ENCODE data around the gene CACNA1F.

The CACNA1F gene

DNA sequence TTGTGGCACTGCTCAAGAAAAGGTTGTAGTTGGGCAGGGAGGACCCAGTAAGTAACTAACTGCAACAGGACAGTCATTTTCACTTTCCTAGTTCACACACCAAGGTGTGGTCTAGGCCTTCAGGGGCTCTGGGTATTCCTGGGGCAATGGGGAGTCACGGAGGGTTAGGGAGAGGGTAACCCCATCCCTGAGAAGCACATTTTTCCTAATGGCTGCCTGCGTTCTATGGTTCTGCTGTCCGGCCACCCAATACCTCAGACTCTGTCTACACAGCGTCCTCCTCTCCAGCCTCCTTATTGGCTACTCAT lies 35.5 kb upstream of the CACNA1F start:
- DNase-seq (ENCODE audit: extremely low spot score): no peak
- ChIA-PET POLR2A (interaction anchor here (0.5 to 1.0 kb wide), 3 partner anchors 10 to 592 kb away, joined by 4 read pairs; no protein-coding TSS in a partner anchor), CTCF (interaction anchor here (1.5 to 1.6 kb wide), 2 partner anchors 76 to 113 kb away, joined by 4 to 5 read pairs; no protein-coding TSS in a partner anchor)
- TF ChIP-seq CTCF (IDR thresholded peaks at IDR 0.05; ENCODE audit: control extremely low read depth, extremely low read depth, low read depth, missing control alignments): no peak

DNA sequence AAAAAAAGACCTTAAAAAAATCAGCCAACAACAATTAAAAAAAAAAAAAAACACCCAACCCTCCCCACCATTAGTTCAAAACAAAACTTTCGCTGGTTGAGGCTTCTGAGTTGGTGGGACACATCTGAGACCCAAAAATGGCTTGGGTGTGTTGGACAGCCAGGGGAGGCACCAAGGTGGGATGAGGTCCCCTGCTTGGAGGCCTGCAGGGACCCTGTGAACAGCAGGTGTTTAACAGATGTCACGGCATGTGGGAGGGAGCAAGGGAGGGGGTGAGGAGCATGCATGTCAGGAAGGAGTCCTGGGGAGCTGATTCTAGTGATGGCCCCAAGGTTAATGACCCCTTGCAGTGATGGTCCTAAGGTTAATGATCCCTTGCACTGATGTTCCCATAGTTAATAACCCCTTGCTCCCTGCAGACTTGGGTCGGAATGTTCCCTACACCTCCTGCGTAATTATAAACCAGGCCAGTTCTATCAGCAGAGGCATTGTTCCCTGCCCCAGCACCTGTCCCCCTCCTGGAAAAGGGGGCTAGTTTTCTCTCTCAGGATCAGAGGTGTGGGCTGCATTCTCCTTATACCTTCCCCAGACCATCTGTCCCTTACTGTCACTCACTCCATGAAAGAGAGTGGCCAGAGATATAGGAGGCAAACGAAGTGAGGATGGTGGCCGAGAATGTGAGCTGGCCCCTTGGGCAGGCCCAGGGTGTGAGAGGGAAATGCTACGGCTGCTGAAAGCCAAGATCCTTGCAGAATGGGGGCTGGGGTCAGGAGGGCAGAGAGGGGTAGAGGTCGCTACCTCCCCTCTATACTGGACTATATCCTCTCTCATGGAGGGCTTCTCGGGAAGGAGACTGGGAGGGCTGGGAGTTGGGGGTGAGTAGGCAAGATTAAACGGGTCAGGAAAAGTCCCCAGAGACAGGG lies 33.6 kb upstream of the CACNA1F start:
- no peak for TF ChIP-seq CTCF (IDR thresholded peaks at IDR 0.05; ENCODE audit: control extremely low read depth, extremely low read depth, low read depth, missing control alignments)
- CTCF ChIA-PET: interaction anchor here (0.9 kb wide), 1 partner anchor 74 kb away, joined by 3 read pairs; no protein-coding TSS in a partner anchor
- POLR2A ChIA-PET: no interaction called here
- no peak for DNase-seq (ENCODE audit: extremely low spot score)

DNA sequence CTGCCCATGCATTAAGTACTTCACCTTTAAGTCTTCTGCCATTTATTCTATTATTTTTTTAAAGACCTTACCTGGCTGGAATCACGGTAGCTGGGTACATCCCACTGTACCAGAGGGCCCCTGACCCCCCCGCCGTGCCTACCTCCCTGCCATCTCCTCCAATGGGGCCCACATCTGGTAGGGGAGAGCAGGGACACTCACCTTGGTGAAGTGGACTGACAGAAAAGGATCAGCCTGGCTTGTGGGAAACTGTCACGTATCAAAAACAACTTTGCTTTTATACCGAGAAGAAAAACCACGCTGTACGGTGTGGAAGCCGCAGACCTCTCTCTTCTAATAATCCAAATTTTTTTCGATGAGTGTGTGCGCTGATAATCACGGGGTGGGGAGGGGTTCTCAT lies 31.3 kb upstream of the CACNA1F start, which contains the start of gene FOXP3:
Gene FOXP3 (minus strand): TSS at position 251 of the 400 bp plus-strand sequence. CDS start 6,205 bp downstream, outside the sequence.
- ChIA-PET POLR2A (no interaction called here), CTCF (interaction anchor here (1.5 kb wide), 1 partner anchor 14 kb away, joined by 3 read pairs; no protein-coding TSS in a partner anchor)
- no peak for TF ChIP-seq CTCF (IDR thresholded peaks at IDR 0.05; ENCODE audit: control extremely low read depth, extremely low read depth, low read depth, missing control alignments)
- no peak for DNase-seq (ENCODE audit: extremely low spot score)

- POLR2A ChIA-PET: no interaction called here
Observed at GRCh38 chrX:49263631-49264030, 30.5 kb upstream of the CACNA1F start.

DNA sequence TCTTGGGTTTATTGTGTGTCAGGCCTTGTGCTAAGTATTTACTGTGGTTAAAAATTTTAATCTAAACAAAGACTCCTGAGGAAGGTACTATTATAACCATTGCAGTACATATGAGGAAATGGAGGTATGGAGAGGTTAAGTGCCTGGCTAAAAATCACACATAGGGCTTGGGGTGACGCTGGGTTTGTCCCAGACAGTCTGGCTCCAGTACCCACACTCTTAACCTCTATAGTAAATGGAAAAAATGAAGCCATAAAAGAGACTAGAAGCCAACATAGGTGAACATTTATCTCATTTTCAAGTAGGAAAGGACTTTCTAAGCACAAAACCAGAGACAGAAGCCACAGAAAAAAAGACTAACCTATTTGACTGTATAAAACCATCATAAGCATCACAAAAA lies 29.5 kb upstream of the CACNA1F start:
- ChIA-PET CTCF (no interaction called here), POLR2A (no interaction called here)
- DNase-seq (ENCODE audit: extremely low spot score): no peak
- no peak for TF ChIP-seq CTCF (IDR thresholded peaks at IDR 0.05; ENCODE audit: control extremely low read depth, extremely low read depth, low read depth, missing control alignments)

More at GRCh38 chrX:49263631-49264030, 30.5 kb upstream of the CACNA1F start:
- CTCF ChIA-PET: interaction anchor here (1.3 to 1.5 kb wide), 2 partner anchors 13 to 28 kb away, joined by 3 to 4 read pairs; no protein-coding TSS in a partner anchor
- DNase-seq (ENCODE audit: extremely low spot score): no peak
- no peak for TF ChIP-seq CTCF (IDR thresholded peaks at IDR 0.05; ENCODE audit: control extremely low read depth, extremely low read depth, low read depth, missing control alignments)

GRCh38 chrX:49260221-49260985 lies 27.3 kb upstream of the CACNA1F start:
- no peak for TF ChIP-seq CTCF (IDR thresholded peaks at IDR 0.05; ENCODE audit: control extremely low read depth, extremely low read depth, low read depth, missing control alignments)
- CTCF ChIA-PET: no interaction called here
- no peak for DNase-seq (ENCODE audit: extremely low spot score)
- POLR2A ChIA-PET: no interaction called here
